ENCODE measurements around the gene ANKRD42. TPM values are rescaled to one million over a fixed set of nuclear protein-coding genes. Genes with fewer than 3 reads are reported as not detected.
A peak's percentile ranks its signal among the peaks of the same experiment; 100 is the strongest.

The ANKRD42 gene
- total RNA-seq, 1 donor from 2014 or later: 5.2 TPM

DNA sequence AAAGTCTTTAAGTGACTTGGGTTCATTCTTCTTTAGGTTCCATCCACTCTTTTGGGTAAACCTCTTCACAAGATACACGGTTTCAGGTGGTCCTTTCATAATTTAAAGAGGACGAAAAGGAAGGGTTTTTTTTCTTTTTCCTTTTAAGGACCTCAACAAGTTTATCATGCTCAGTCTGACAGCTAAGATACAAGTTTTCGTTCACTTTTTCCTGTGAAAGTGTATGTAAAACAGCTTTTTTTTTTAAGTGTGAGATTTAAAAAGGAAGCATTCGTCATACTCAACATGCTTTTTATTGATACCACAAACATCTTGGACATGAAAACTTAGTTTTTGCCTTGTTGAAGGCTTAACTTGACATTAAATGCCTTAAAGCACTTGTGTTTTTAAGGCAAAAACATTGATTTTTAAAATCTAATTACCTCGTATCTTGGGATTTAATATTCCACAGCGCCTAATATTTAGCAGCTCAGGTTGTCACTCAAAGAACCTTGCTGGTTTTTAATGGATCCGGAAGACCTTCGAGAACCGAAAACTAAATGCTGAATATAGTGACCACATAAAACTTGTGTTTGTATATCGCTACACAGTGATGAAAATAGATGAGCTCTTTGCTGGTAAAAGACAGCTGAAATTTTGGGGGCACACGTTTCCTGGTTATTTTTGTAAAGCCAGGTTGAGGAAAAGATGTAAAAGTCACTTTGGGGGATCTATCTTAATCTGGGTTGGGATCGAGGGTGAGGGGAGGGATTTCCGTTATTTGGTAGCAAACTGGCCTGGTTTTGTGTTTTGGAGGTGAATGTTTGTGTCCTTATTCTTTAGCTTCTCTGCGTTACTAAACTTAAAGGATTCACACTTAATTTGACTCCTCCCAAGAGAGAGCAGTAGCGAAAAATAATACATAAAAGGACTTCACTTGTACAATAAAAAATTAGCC lies 34.3 kb upstream of the ANKRD42 start:
- H3K4me1 ChIP-seq: peaks cover 81% of the 10 kb centered on the region

DNA sequence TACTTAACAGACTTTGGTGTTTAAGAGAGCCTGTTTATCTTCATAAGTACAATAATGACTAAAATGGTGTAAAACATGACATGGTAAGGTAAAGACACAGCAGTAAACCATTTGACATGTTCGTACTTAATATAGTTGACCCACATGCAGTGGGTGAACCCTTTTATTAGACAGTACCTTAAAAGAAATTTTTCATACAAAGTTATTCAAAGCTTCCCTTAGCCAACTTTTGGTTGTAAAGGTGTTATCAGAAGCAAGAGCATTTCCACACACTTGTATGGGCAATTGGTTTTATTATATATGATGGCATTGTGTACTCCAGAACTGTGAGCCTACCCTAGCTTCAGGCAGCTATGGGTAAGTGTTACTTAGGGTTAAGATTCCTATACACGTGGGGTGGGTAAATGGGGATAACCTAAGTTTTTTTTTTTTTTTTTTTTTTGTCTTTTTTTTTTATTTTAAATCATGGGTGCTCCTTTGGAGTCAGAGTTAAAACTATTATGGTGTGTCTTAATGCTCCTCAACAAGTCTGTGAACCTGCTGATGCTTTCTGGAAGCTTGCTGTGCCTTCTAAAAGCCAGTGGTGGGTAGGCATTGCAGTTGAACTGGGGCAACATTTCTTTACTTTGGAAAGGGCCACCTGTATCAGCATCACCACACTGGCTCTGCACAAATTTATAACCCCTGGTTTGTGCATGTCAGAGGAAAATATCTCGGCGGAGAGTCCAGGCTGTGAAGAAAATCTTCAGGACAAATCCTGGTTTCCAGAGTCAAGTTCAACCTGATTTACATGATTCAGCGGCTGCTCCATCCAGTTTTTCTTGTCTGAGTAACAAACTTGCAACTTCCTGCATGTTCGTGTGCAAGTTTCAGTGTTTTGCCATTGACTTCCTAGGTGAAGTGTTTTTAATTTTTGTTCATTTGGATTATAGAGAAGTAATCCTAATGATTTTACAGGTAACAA lies 33.3 kb upstream of the ANKRD42 start:
- Histone ChIP-seq H3K9me3 (replicated peaks) (no peaks in the 10 kb centered on the region), H3K27me3 (ENCODE audit: low read depth) (no peaks in the 10 kb centered on the region), H3K4me1 (peaks cover 89% of the 10 kb centered on the region), H3K4me3 (peak overlapping the region; percentile 91), H3K36me3 (peaks cover 14% of the 10 kb centered on the region), H3K27ac (replicated peaks) (peak overlapping the region; percentile 99)
- no peak for DNase-seq
- TF ChIP-seq, protein P1, sequence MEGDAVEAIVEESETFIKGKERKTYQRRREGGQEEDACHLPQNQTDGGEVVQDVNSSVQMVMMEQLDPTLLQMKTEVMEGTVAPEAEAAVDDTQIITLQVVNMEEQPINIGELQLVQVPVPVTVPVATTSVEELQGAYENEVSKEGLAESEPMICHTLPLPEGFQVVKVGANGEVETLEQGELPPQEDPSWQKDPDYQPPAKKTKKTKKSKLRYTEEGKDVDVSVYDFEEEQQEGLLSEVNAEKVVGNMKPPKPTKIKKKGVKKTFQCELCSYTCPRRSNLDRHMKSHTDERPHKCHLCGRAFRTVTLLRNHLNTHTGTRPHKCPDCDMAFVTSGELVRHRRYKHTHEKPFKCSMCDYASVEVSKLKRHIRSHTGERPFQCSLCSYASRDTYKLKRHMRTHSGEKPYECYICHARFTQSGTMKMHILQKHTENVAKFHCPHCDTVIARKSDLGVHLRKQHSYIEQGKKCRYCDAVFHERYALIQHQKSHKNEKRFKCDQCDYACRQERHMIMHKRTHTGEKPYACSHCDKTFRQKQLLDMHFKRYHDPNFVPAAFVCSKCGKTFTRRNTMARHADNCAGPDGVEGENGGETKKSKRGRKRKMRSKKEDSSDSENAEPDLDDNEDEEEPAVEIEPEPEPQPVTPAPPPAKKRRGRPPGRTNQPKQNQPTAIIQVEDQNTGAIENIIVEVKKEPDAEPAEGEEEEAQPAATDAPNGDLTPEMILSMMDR (IDR thresholded peaks at IDR 0.05; ENCODE audit: borderline replicate concordance): no peak
- intact Hi-C loops (cut with micrococcal nuclease): loop anchor here (5.0 kb wide), 2 partner anchors 88 to 258 kb away; partner anchors contain the start of genes DDIAS, PRCP and RAB30

More for the DNA sequence above, 34.3 kb upstream of the ANKRD42 start:
- Histone ChIP-seq H3K4me3 (peak overlapping the region; percentile 91), H3K27ac (replicated peaks) (peak overlapping the region; percentile 99), H3K36me3 (peaks cover 4% of the 10 kb centered on the region), H3K9me3 (replicated peaks) (no peaks in the 10 kb centered on the region), H3K27me3 (ENCODE audit: low read depth) (no peaks in the 10 kb centered on the region)
- intact Hi-C loops (cut with micrococcal nuclease): loop anchor here (5.0 kb wide), 2 partner anchors 87 to 257 kb away; partner anchors contain the start of genes DDIAS, PRCP and RAB30
- DNase-seq: no peak
- TF ChIP-seq, protein P1 (IDR thresholded peaks at IDR 0.05; ENCODE audit: borderline replicate concordance): no peak

DNA sequence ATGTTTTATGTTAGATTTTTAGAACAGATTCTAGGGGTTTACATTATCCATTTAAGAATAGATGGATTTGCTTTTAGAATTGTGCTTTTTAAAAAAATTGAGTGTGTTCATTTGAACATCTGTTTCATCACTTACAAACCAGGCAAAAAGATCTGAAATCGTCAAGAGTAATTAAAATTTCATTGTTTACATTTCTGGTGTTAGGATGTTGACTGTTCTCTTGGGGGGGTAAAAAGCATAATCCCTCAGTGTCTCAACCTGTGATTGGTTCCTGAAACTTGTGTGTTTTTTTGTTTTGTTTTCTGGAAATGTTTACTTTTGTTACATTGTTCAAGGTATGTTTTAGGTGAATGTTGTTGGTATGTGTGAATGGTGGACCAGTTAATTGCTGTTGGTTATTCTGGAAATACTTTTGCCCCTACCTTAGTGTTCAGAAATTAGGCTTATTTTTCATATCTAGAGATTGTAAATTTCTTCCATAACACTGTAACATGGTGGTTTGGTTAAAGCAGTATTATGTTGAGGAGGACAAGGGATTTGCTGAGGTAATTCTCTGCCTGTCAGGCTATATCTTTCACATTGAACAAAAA lies 31.8 kb upstream of the ANKRD42 start:
- H3K27ac ChIP-seq (replicated peaks): peak overlapping the region; percentile 99

DNA sequence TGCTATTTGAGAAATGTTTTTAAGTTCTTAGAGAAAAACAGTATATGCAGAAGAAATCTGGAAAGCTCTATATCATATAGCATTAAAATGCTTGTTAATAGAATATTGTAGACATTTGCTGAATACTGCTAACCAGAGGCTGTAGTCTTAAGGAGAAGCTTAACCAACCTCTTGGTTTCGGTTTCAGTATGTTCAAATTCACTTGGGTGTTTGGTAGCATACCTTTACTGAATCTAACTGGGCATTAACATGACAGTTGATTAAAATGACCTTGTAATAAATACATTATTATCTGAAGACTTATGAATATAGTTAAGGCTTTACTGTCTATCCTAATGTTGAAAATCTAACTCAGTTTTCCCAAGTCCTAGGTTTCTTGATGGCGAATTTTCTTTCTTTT lies 31.1 kb upstream of the ANKRD42 start:
- Histone ChIP-seq H3K36me3 (peaks cover 36% of the 10 kb centered on the region), H3K27ac (replicated peaks) (peak overlapping the region; percentile 31), H3K4me3 (peak overlapping the region; percentile 91), H3K4me1 (peaks cover 84% of the 10 kb centered on the region), H3K9me3 (replicated peaks) (no peaks in the 10 kb centered on the region), H3K27me3 (ENCODE audit: low read depth) (no peaks in the 10 kb centered on the region)
- DNase-seq: no peak
- TF ChIP-seq, protein P1 (IDR thresholded peaks at IDR 0.05; ENCODE audit: borderline replicate concordance): no peak
- intact Hi-C loops (cut with micrococcal nuclease): no loop called here

More for the DNA sequence above, 31.8 kb upstream of the ANKRD42 start:
- Histone ChIP-seq H3K4me3 (peak overlapping the region; percentile 91), H3K36me3 (peaks cover 29% of the 10 kb centered on the region), H3K4me1 (peaks cover 83% of the 10 kb centered on the region), H3K27me3 (ENCODE audit: low read depth) (no peaks in the 10 kb centered on the region), H3K9me3 (replicated peaks) (no peaks in the 10 kb centered on the region)
- DNase-seq: no peak
- TF ChIP-seq, protein P1 (IDR thresholded peaks at IDR 0.05; ENCODE audit: borderline replicate concordance): no peak
- intact Hi-C loops (cut with micrococcal nuclease): no loop called here
